HUES64 (cell line): Measurements from ENCODE around the gene COPS3.

Experiments
- H3K27ac ChIP-seq: 2 replicates; pipeline ENCODE4 v1.7.0; 2013; ENCODE audit warnings: low read depth, low read length, inconsistent platforms
- H3K27me3 ChIP-seq: 2 replicates; pipeline ENCODE4 v1.6.1; 2013; ENCODE audit warnings: mild to moderate bottlenecking, low read length; ENCODE audit not compliant: insufficient read depth
- H3K36me3 ChIP-seq: 2 replicates; pipeline ENCODE4 v1.6.1; 2013; ENCODE audit warnings: mild to moderate bottlenecking, low read length; ENCODE audit not compliant: insufficient read depth
- H3K4me1 ChIP-seq: 2 replicates; pipeline ENCODE4 v1.6.1; 2013; ENCODE audit warnings: mild to moderate bottlenecking, low read length, moderate library complexity; ENCODE audit not compliant: insufficient read depth
- H3K4me3 ChIP-seq: 2 replicates; pipeline ENCODE4 v1.5.1; 2013; ENCODE audit warnings: mild to moderate bottlenecking, low read length, moderate library complexity
- H3K9ac ChIP-seq: 2 replicates; pipeline ENCODE4 v1.6.1; 2013; ENCODE audit warnings: mild to moderate bottlenecking, low read depth, low read length
- H3K9me3 ChIP-seq: 2 replicates; pipeline ENCODE4 v1.6.1; 2013; ENCODE audit warnings: low read depth, low read length; ENCODE audit not compliant: insufficient read depth
- WGBS: fragments of 150-250, 120-280 bp; methylation state at CpG from one replicate; pipeline ENCODE4 v1.1.7; 2013; ENCODE audit warnings: missing lambda C conversion rate; 5-methylcytosine and 5-hydroxymethylcytosine counted together

COPS3 gene

DNA sequence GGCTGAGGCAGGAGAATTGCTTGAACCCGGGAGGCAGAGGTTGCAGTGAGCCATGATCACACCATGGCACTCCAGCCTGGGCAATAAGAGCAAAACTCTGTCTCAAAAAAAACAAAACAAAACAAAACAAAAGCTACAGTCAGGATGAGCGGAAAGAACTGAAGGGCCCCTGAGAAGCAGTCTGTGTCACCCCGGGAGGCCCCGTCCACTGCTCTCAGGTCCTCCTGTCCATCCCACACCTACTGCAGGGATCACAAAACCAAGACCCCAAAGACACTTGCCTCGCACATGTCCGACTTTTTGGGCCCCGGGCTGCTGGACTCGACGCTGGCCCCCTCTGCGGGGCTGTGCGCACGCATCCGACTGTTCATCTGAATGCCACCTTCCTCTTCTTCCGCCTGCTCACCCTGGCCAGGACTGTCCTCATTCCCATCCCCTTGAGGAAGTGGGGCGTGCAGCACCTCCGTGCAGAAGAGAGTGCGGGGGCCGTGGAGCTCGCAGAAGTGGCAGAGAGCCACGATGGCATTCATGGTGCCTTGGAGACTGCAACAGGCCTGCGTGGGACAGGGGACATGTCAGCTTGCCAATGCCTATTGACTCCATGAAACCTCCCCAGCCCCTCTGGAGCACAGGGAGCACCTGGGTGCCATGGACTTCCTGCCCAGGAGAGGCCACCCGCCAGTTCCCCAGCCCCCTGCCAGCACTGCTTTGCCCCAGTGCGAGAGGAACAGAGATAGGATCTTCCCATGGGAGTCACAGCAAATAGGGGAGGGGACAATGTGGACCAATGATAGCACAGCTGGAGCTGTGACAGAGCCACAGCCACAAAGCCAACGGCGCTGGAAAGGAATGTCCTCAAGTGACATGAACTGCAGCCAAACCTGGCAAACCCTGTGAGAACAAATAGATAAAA lies 53.2 kb downstream of the COPS3 start:
- Histone ChIP-seq H3K36me3 (peaks cover 97% of the 10 kb centered on the region), H3K27me3 (no peaks in the 10 kb centered on the region), H3K4me1 (no peaks in the 10 kb centered on the region), H3K27ac (no peak overlapping the region), H3K9ac (no peak overlapping the region), H3K4me3 (no peak overlapping the region), H3K9me3 (no peaks in the 10 kb centered on the region)
- WGBS, result 97% methylated on average over 25 of the region's 25 CpGs

DNA sequence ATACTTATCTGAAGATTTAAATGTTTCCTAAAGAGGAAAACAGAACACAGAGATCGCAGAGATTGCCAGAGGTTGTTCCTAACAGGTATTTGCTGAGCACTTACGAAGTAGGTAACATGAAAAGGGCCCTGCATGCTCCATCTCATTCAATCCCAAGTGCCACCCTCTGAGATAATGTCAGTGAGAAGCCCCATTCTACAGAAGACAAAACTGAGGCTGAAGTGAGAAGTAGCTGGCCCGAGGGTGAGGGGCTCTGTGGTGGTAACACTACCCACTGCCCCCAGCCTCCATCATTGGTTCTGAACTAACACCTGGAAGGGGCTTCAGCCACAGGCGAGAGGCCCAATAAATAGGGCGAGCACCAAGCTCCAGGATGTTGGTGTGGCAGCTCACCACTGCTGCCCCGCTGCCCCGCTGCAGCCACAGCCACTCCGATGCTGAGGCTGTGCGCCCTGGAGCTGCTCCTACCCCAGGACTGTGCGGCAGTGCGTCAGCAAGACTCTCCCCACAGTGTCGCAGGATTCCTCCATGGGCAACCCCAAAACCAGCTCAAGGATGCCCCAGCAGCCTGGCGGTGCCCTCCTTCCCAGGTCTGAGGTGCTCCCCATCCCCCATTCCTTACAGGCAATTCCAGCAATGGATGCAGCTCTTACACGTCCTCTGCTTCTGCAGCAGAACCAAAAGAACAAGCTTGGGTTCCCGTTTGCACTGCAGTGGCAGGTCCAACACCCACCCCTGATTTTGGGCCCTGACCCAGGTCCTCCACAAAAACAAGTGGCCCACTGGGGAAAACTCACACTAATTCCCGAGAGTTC lies 54.4 kb downstream of the COPS3 start:
- no peak overlapping the region for H3K9ac ChIP-seq
- H3K4me1 ChIP-seq, result no peaks in the 10 kb centered on the region
- 95% methylated on average over 16 of the region's 16 CpGs for WGBS
- H3K9me3 ChIP-seq, result no peaks in the 10 kb centered on the region
- H3K4me3 ChIP-seq, result no peak overlapping the region
- no peak overlapping the region for H3K27ac ChIP-seq
- H3K27me3 ChIP-seq, result no peaks in the 10 kb centered on the region
- peaks cover 96% of the 10 kb centered on the region for H3K36me3 ChIP-seq

DNA sequence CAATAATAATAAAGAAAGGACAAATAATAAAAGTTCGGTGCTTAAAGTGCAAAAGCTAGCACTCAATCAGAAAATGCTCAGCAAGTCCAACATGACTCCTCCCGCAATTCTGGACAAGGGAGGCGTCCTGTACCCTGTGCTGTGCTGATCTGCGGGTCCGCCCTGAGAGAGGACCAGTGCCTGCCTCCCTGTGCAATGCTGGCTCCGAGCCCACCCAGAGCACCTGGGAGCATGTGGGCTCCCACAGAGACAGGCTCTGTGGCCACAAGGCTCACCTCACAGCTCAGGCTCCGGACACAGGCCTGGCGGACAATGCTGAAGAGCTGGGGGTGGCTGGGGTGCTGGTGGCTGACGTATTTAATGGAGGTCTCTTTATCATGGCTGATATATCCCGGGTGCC lies 55.1 kb downstream of the COPS3 start:
- Histone ChIP-seq H3K9ac (no peak overlapping the region), H3K4me1 (no peaks in the 10 kb centered on the region), H3K9me3 (no peaks in the 10 kb centered on the region), H3K4me3 (no peak overlapping the region), H3K36me3 (peaks cover 96% of the 10 kb centered on the region), H3K27me3 (no peaks in the 10 kb centered on the region), H3K27ac (no peak overlapping the region)
- WGBS, result 95% methylated on average over 10 of the region's 10 CpGs

- H3K4me1 ChIP-seq, result no peaks in the 10 kb centered on the region
- 96% methylated on average over 8 of the region's 8 CpGs for WGBS
- peaks cover 95% of the 10 kb centered on the region for H3K36me3 ChIP-seq
- H3K27ac ChIP-seq, result no peak overlapping the region
- no peak overlapping the region for H3K9ac ChIP-seq
- H3K9me3 ChIP-seq, result no peaks in the 10 kb centered on the region
- no peak overlapping the region for H3K4me3 ChIP-seq
- no peaks in the 10 kb centered on the region for H3K27me3 ChIP-seq
Measured at GRCh38 chr17:17224137-17224536, 56.9 kb downstream of the COPS3 start.

GRCh38 chr17:17223736-17224135 lies 57.3 kb downstream of the COPS3 start:
- Histone ChIP-seq H3K9ac (no peak overlapping the region), H3K36me3 (peaks cover 95% of the 10 kb centered on the region), H3K27me3 (no peaks in the 10 kb centered on the region), H3K9me3 (no peaks in the 10 kb centered on the region), H3K4me3 (no peak overlapping the region), H3K27ac (no peak overlapping the region), H3K4me1 (no peaks in the 10 kb centered on the region)
- 93% methylated on average over 16 of the region's 16 CpGs for WGBS

GRCh38 chr17:17221329-17221728 lies 59.7 kb downstream of the COPS3 start:
- Histone ChIP-seq H3K4me3 (no peak overlapping the region), H3K27ac (no peak overlapping the region), H3K9ac (no peak overlapping the region), H3K4me1 (no peaks in the 10 kb centered on the region), H3K9me3 (no peaks in the 10 kb centered on the region), H3K36me3 (peaks cover 96% of the 10 kb centered on the region), H3K27me3 (no peaks in the 10 kb centered on the region)
- 97% methylated on average over 22 of the region's 22 CpGs for WGBS

DNA sequence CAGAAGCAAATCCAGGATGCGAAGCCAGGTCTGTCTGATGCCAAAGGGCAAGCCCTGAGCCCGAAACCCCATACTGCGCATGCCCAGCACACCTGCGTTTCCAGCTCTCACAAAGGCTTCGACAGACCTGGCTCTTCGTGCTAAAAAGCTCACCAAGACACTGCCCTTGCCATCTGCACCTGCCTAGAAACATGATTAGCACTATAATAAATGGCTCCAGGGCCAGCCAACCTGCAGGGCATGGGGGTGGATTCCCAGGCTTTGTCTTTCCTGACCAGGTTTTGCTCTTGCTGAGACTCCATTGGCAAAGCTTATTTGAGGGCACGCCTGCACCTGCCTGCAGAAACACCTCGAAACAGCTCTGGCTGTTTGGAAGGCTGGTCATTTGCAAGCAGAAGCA lies 60.5 kb downstream of the COPS3 start:
- Histone ChIP-seq H3K27ac (no peak overlapping the region), H3K9ac (no peak overlapping the region), H3K9me3 (no peaks in the 10 kb centered on the region), H3K4me1 (no peaks in the 10 kb centered on the region), H3K4me3 (no peak overlapping the region), H3K27me3 (no peaks in the 10 kb centered on the region), H3K36me3 (peaks cover 96% of the 10 kb centered on the region)
- WGBS, result 95% methylated on average over 8 of the region's 8 CpGs

DNA sequence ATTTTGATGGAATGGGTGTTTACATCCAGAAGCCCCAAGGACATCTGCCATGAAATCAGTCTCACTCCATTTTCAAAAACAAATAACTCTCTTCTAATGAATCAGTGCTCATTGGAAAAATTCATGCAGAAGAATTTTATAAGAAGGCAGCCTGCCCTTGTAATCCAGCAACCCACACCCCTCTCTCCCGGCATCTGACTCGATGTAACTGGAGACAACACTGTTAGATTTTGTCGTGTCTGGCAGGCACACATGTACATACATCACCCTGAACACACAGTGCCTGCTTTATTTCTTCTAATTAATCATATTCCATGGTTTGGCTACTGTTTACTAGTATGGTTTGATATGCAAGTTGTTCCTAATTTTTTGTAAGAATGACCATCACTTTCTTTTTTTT lies 63.1 kb downstream of the COPS3 start:
- WGBS, result 97% methylated on average over 3 of the region's 3 CpGs

DNA sequence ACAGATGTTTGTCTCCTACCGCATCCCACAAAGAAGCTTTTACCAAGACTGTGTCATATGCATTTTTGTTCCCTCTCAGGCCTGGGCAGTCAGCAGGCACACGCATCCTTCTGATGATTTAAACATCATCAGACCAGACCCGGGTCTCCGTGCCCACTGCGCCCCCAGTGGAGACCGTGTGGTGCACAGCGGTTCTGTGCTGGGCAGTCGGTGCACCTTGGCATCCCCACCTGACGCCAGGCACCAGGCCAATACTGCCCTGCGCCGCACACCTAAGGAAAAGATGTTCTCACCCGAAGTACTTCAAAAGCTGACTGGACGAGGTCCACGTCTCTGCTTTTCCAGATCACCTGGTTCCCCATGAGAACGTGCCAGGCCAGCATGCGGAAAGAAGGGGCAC lies 64.3 kb downstream of the COPS3 start:
- 93% methylated on average over 16 of the region's 16 CpGs for WGBS
- no peak overlapping the region for H3K9ac ChIP-seq
- no peak overlapping the region for H3K4me3 ChIP-seq
- no peaks in the 10 kb centered on the region for H3K9me3 ChIP-seq
- H3K27me3 ChIP-seq, result no peaks in the 10 kb centered on the region
- no peaks in the 10 kb centered on the region for H3K4me1 ChIP-seq
- no peak overlapping the region for H3K27ac ChIP-seq
- peaks cover 90% of the 10 kb centered on the region for H3K36me3 ChIP-seq

More for the DNA sequence above, 63.1 kb downstream of the COPS3 start:
- Histone ChIP-seq H3K36me3 (peaks cover 93% of the 10 kb centered on the region), H3K9ac (no peak overlapping the region), H3K4me1 (no peaks in the 10 kb centered on the region), H3K4me3 (no peak overlapping the region), H3K27ac (no peak overlapping the region), H3K9me3 (no peaks in the 10 kb centered on the region), H3K27me3 (no peaks in the 10 kb centered on the region)

DNA sequence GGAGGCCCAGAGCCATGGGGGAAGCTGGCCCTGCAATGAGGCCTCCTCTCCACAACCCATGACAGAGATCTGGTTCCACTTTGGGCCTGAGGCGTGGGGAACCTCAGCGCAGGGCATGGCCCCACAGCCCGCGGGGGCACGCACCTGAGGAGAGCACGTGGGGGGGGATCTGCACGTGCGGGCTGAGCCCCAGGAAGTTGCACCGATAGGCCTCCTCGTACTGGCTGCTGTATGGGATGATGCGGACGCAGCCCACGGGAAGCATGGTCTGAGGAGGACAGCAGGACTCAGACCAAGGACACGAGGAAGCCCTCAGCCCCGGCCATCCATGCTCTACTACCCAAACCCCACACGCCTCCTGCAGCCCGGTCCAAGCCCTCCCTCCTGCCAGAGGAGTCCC lies 64.8 kb downstream of the COPS3 start:
- Histone ChIP-seq H3K27me3 (no peaks in the 10 kb centered on the region), H3K9me3 (no peaks in the 10 kb centered on the region), H3K36me3 (peaks cover 85% of the 10 kb centered on the region), H3K27ac (no peak overlapping the region), H3K9ac (no peak overlapping the region), H3K4me3 (no peak overlapping the region), H3K4me1 (no peaks in the 10 kb centered on the region)
- 96% methylated on average over 16 of the region's 17 CpGs for WGBS

DNA sequence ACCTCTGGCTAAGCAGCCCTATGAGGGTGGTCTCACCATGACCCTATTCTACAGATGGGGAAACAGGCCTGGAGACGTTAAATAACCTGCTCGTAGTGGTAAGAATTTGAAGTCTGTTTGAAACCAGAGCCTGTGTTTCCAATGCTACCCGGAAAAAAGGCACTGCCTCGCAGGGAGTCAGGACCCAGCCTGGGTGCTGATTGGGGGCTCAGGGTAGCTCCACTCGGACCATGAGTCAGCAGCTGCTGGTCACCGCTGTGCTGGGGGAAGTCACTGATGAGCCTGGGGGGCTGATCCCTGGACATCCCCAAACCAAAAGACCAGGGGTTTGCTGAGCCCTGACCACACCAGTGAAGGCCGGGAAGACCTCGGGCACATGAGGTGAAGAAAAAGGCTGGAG lies 65.5 kb downstream of the COPS3 start:
- H3K9ac ChIP-seq, result no peak overlapping the region
- H3K4me1 ChIP-seq, result no peaks in the 10 kb centered on the region
- H3K36me3 ChIP-seq, result peaks cover 78% of the 10 kb centered on the region
- 96% methylated on average over 8 of the region's 8 CpGs for WGBS
- H3K9me3 ChIP-seq, result no peaks in the 10 kb centered on the region
- no peak overlapping the region for H3K27ac ChIP-seq
- no peak overlapping the region for H3K4me3 ChIP-seq
- H3K27me3 ChIP-seq, result no peaks in the 10 kb centered on the region
